GM15510 (cell line): ENCODE results near the gene MTREX.

Experiments
- POLR2A ChIP-seq: IDR thresholded peaks from 3 replicates; pipeline ENCODE4 v1.6.1; 2011; ENCODE audit warnings: borderline replicate concordance; ENCODE audit not compliant: insufficient read length; ENCODE audit errors: extremely low read depth

Gene MTREX

DNA sequence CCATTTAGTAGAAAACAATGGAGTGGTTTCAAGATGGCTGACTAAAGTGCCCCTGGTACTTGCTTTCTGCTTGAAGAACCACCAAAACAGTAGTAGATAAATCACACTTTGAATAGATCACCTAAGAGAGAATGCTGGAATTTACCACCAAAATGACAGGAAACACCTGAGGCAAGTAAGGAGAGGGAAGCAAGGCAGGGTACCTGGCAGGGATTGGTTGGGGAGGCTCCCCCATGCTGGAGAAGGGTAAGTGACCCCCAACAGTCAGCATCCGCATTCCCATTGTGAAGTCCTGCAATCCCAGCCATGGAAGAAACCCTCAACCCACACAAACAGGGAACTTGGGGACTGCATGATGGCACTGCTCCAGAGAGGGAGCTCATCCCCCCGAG lies 121.4 kb downstream of the MTREX start:
- TF ChIP-seq POLR2A: no peak

DNA sequence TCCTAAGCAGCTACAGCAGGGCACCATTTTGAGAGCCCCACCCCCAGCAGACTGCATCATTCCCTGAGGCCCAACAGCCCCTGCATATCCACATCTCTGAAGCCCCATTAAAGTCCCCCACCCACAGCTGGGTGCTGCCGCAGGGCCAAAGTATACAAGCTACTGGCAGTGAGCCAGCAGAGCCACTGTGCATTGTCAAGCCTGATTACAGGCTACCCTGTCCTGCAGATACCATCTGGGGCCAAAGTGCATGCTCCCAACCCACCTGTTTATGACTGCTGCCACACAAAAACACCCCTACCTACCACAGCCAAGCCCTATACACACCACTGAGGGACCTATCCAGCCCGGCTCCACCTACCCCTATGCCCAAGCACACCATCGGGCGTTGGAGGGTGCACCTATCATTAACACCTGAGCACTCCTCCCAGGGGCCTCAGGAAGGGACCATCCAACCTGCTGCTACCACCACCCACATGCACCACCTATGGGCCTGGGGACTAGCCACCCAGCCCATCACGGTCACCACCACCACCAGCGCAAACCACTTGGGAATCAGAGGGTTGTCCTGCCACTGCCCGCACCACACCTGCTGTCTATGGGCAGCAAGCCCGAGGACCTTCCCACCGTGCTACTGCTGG lies 121.9 kb downstream of the MTREX start:
- no peak for TF ChIP-seq POLR2A

DNA sequence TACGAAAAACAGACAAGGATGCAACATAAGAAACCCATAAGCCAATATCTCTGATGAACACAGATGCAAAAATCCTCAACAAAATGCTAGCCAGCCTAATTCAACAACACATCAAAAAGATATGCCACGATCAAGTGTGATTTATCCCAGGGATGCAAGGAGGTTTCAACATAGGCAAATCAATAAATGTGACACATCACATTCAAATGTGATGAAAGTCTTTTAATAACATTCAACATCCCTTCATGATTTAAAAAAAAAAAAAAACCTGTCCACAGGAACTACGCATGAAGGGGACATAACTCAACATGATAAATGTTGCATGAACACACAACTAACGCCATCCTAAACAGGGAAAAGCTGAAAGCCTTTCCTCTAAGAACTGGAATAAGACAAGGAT lies 124.8 kb downstream of the MTREX start:
- no peak for TF ChIP-seq POLR2A

DNA sequence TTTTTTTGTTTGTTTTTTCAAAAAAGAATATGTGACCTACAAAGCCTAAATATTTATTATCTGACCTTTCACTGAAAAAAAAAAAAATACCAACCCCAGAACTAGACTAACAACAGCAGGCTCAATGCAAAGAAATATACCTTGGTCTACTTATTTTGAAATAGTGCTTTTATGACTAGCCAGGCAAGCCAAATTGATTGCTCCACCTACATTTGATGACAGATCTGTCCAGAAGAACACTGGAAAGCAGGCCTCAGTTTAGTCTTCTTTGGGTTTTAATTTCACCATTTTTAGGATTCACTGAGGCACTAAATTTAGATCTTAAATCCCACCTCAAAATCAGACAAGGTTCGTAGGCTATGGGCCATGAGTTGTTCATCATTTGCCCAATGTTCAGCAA lies 129.7 kb downstream of the MTREX start:
- no peak for TF ChIP-seq POLR2A

DNA sequence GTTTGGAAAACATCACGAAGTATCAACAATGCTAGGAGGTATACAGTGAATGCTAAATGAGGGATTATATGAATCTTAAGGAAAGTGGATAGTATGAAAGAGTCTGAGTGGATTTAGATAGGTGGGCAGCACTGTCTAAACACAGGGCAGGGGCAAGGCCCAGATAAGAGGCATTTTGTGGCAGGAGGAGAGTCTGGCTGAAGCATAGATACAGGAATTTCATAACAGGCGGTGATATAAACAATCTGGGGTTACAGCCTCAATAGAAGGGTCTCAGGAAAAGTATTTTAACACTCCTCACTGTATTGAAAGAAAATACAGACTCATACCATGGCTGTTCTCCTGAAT lies 130.0 kb downstream of the MTREX start:
- no peak for TF ChIP-seq POLR2A

DNA sequence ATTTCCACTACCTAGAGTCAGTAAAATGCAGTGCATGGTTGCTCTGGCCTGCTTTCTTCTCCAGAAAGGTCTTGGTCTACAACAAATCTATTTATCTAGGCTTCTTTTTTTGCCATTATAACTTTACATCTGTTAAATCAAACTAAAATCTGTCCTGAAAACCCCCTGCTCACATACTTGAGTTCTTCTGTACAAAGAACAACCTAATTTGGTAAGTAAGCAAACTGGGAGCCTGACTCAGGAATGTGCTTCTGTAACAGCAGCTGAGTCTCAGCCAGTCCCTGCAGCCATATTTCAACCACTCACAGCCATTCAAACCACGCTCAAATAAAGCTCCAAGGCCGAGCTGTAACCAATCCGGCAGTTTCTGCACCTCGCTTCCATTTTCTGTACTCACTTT lies 131.2 kb downstream of the MTREX start:
- TF ChIP-seq POLR2A: no peak

DNA sequence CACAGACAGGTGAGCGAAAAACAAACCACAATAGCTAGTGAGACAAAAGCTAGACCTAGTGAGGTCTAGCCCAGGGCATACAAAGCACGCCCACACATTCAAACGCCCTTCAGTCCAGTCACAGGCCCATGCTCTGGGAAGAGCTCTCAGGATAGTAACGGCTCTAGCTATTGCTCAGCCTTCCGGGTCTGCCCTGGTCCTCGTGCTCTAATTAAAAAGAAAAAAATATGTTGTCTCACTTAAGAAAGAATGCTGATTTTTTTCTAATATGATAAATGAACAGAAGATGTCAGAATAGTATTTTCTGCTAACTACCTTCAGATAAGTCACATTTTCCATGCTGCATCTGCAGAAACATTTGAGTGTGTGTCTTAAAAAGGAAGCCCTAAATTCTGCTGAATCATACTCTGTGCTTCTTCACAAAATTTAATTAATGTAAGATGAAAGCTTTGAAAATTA lies 132.4 kb downstream of the MTREX start:
- TF ChIP-seq POLR2A: no peak

DNA sequence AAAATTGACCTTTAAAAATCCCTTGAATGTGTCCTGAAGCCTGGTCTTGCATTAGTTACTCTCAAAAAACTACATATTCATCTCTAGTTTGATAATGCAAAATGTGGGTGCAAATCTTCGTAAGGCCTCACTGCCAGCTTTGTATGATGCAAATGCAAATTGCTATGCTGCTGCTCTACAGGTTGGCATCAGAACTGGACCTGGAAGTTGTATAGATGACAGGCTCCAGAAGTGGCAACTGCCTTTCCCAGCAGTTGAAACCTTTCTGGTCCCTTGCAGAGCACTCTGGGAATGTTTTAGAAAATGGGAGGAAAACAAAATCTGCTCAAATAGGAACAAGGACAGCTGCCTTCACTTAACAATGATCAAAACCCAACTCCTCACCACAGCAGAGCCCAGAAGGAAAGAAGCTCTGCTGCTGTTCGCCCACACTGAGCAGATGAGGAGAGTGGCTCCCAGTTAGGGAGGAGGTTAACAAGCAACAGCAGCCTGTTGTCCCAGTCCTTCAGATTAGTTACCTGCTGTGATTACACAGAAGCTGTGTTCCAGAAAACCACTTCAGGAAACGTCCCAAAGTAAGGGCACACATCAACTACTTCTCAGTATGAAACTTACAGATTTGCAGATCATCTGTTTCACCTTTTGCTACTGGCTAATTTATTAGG lies 133.4 kb downstream of the MTREX start:
- TF ChIP-seq POLR2A: no peak

DNA sequence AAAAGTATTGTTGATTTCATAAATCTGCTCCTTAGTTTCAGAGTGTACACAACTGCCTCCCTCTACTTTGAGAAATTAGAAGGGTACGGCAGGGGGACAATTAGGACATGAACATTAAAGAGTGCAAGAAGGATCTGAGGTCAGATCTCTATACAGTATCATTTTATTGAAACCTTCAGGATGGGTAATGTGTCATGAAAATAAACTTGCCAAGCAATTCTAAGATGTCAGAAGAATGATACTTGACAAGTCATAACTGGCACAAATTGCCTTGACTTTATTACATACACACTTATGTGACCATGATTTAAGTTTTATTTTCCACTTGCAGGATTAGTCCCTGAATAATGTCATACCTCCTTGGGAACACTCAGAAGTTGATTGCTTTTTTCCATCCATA lies 134.2 kb downstream of the MTREX start:
- no peak for TF ChIP-seq POLR2A

DNA sequence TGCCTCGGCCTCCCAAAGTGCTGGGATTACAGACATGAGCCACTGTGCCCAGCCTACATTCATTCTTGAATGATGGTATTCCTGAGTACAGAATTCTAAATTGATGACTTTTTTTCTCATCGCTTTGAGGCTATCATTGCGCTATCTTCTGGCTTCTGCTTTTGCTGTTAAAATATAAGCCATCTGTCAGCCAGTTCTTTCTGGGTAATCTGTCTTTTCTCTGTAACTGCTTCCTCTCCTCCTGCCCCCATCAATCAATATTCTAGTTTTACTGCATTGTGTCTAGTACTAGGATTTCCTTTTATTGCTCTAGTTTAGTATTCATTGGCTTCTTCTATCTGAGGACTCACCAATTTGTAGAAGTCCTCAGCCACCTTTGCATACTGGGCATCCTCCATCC lies 138.0 kb downstream of the MTREX start:
- TF ChIP-seq POLR2A: no peak

DNA sequence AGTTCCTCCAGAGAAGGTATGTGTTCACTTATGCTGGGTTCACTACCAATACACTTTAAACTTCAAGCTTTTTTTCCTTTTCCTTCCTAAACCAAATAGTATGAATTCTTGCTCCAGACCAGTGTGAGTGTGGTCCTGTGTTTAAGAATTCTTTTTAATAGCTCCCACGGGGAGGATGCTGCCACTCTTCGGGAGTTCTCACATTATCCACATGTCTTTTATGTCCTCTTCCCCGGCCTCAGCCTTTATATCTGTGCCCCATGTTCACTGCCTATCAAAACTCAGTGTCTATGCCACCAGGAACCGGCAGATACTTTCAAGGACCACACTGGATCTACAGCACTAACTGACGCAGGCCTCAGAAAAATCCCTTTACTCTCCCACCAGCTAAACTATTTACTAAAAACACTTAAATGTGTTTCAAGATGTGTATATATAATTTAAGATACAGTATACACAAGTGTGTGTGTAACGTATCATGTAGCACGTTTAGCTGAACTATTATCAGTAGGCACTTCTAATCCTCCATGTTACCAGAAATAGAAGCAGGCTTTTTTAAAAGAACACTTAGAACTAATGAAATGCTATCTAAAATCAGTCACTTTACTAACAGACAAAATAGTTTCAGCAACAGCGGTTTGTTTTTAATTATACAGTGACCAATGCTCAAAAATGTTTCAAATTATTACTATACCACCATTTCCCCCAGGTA lies 139.0 kb downstream of the MTREX start:
- no peak for TF ChIP-seq POLR2A

DNA sequence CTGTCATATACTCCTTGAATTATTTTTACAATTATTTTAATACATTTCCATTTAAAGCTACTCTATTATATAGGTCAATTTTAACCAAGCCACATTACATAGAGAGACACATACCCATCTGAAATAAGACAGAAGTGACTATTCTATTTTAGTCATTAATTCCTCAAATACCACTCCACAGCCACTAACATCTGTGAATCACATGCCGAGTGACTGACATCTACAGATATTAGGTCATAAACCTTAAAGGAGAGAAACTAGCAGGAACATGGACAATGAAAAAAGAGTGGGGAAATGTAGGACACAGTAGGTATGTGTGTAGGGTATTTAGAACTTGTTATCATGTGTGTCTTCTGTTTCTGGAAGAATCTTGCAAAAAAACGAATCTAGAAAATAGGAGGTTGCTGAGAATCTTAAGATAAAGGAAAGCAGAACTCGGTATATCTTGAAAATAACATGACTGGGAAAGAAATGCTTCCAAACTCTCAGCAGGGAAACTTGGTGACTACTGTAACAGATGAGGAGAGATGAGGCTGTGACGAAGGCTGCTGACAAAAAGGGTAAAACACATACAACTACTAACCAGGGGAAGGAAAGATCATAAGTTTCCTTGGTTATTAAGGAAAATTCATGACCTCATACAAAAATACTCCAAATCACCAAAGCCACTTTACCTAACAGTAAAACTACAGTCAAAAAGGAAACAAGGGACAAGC lies 142.4 kb downstream of the MTREX start:
- no peak for TF ChIP-seq POLR2A

DNA sequence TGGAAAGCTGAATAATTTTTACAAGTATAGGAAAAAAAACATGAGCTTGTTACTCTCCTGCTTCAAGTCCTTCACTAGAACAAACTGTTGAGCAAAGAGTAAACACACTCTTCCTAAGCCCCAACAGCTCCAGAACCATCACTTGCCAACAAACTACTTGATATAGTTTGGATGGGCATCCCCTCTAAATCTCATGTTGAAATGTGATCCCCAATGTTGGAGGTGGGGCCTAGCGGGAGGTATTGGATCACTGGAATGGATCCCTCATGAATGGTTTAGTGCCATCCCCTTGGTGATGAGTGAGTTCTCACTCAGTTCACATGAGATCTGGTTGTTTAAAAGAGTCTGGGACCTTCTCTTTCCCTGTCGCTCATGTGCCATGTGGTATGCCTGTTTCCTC lies 144.2 kb downstream of the MTREX start:
- TF ChIP-seq POLR2A: no peak

DNA sequence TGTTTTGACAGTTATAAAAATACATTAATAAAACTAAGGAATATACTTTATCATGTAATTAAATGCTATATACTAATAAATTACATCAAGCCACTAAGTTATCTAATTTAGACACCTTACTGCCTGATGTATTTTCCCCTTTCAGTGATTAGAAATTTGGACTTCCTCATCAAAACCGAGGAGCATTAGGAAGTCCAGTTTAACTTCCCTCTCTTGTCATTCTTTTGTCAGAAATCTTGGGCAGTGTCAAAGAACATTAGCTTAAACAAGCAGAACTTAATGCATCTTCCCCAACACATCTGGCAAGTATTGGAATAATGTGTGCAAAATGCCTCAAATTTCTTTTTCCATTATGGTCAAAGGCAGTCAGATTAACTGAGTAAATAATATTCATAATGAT lies 145.4 kb downstream of the MTREX start:
- no peak for TF ChIP-seq POLR2A

DNA sequence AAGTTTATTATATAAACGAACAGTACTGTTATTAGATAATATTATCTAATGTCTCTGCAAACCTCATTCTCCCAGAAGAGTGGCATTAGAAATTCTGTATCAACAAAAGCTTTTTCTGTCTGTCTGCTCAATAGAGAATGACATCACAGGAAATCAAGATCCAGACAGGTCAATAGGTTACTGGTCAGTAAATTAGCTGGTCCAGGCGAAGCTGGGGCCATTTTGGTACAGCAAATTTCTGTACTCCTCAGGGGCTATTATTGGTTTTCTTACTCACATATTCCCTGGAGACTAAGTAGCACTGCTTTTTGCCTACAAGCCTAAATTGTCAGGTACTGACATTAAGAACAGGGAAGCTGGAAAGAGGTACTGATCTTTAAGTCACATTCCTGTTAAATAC lies 146.5 kb downstream of the MTREX start:
- no peak for TF ChIP-seq POLR2A
